GM18526 (cell line): ENCODE data around the gene GNAT3.

Source experiments
- POLR2A ChIP-seq: IDR thresholded peaks from 3 replicates; pipeline ENCODE4 v1.6.1; 2011; ENCODE audit not compliant: insufficient read length; ENCODE audit errors: extremely low read depth

The GNAT3 gene

GRCh38 chr7:80458822-80459725 is 52.8 kb downstream of the GNAT3 start:
- TF ChIP-seq POLR2A, result no peak

- TF ChIP-seq POLR2A, result no peak
These were observed 58.0 kb downstream of the GNAT3 start for GRCh38 chr7:80453699-80454340.

DNA sequence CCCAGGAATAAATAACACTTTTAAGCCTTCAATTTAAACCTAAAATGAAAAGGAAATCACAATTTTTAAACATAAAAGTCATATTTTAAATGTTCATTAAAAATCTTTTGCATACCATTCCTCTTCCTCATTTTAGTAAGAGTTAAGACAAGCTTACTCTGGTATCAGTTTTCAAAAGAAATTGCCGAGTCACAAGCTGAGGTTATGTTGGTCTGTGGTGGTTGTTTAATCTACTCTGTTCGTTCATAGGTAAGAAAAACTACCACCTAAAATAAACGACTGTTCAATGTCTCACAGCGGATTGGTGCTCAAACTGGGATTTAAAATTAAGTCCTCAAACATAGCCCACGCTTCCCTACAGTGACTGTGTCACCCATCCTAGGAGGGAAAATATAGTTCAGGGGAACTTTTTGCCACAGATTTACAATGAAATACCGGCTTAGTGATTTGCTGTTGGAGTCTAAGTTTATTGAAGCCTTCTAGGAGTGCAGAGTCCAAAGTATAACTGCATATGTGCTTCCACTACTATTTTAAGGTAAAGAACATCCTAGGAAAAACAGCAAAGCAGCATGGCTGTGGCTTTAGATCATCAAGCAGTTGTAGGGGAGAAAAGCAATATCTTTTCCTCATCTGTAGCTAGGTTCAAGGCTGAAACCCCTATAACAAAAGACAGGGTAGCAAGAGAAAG is 61.1 kb downstream of the GNAT3 start:
- TF ChIP-seq POLR2A, result no peak

- no peak for TF ChIP-seq POLR2A
These were observed 62.0 kb downstream of the GNAT3 start for GRCh38 chr7:80449836-80450235.

DNA sequence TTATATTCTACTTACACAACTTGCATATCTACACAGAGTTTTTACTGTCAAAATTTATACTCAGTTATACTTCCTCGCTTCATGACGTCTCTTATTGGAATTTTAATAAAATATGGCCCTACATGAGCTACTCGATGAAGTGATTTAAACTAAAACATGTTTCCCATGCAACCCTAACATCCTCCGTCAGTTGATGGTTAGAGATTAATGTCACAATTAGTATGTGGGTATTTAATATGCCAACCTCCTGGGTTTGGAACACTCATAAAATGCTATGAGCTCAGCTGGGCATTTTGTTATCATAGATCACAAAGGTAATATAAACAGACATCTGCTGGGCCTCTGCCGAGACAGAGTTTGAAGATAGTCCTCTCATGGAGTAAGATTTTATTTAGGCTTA is 66.5 kb downstream of the GNAT3 start:
- TF ChIP-seq POLR2A, result no peak

- no peak for TF ChIP-seq POLR2A
These were observed 67.1 kb downstream of the GNAT3 start for GRCh38 chr7:80444811-80445210.

DNA sequence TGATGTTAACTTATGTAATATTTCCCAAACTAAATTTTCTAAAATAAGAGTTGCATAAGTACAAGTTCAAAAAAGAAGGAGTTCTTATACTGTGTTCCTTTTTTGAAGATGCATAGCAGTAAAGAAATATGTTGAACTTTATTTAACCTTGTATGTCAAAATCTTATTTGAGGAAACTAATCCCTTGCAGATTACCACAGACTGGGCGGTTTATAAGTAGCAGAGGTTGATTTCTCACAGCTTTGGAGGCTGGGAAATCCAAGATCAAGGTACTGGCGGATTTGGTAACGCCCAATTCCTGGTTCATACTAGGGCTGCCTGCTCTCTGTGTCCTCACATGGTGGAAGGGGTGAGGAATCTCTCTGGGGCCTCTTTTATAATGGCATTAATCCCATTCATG is 68.5 kb downstream of the GNAT3 start:
- TF ChIP-seq POLR2A, result no peak

DNA sequence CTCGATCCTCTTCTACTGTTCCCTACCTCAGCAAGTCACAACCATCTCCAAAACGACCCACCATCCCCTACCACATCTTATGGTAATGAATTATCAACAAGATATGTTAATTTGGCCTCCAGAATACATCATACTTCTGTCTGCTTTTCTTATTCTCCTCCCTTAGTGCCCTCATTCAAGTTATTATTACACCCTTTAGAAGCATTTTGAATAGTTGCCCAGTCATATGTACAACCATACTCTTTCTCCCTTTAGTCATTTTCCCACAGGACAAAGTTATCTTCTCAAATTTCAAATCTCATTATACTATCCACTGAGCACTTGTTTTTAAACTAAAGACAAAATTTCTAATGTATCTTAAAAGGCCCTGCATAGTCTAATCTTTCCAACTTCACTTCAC is 71.0 kb downstream of the GNAT3 start:
- TF ChIP-seq POLR2A, result no peak

GRCh38 chr7:80439894-80440821 is 71.7 kb downstream of the GNAT3 start:
- no peak for TF ChIP-seq POLR2A

- no peak for TF ChIP-seq POLR2A
These were observed 76.3 kb downstream of the GNAT3 start for GRCh38 chr7:80435521-80435920.

DNA sequence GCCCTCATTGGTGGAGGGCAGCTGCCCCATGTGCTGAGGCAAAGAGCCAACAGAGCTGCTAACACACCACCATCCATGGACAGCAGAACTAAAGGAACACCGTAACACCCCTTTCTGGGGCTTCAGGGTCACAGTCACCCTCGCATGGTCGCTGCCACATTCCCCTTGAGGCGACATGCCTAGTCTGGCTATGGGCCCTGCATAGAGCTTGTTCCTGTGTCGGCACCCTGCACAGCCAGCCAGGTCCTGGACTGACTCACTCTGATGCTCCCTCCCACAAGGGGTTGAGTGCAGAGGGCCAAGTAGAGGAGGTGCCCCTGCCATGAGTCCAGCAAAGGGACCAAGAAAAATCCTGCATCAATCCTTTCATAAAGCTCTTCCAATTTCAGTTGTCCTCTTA is 77.8 kb downstream of the GNAT3 start:
- no peak for TF ChIP-seq POLR2A

DNA sequence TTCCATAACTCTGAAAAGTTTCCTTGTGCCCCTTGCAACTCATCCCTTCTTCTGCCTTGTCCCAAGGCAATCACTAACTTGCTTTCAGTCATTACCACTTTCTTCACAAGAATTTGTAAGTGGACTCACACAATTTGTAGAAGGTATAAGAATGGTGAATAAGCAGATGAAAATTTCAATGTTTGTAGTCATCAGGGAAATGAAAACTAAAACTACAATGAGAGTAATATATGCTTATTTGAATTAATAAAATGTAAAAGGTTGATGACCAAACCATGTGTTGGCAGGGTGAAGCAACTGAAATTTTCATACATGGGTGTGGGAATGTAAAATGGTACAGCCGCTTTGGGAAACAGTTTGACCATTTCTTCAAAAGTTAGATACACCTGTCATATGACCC is 79.7 kb downstream of the GNAT3 start:
- no peak for TF ChIP-seq POLR2A

GRCh38 chr7:80429181-80429580 is 82.7 kb downstream of the GNAT3 start:
- no peak for TF ChIP-seq POLR2A

GRCh38 chr7:80428161-80429054 is 83.5 kb downstream of the GNAT3 start:
- TF ChIP-seq POLR2A, result no peak

GRCh38 chr7:80427218-80427617 is 84.6 kb downstream of the GNAT3 start:
- no peak for TF ChIP-seq POLR2A
